ENCODE measurements around the gene EPHB1.

Gene EPHB1

GRCh38 chr3:135055449-135055848 is 260.4 kb downstream of the EPHB1 start:
- Histone ChIP-seq H3K9me3 (replicated peaks in 1 of 2; ENCODE audit: control insufficient read depth in 2 of 2, insufficient read depth in 1 of 2, low read depth in 1 of 2, low read length in 2 of 2) (no peaks in the 10 kb centered on the region), H3K4me2 (ENCODE audit: insufficient read depth, low read length, poor library complexity, severe bottlenecking) (no peak overlapping the region), H2BK120ac (ENCODE audit: low read depth, low read length) (no peak overlapping the region), H3K9ac (ENCODE audit: low read depth, low read length, poor library complexity) (no peak overlapping the region), H3K23ac (ENCODE audit: low read depth, low read length, poor library complexity) (no peak overlapping the region), H2BK12ac (ENCODE audit: low read length) (no peak overlapping the region), H2AK5ac (ENCODE audit: low read depth, low read length) (no peak overlapping the region), H2BK15ac (ENCODE audit: low read length) (no peak overlapping the region), H3K79me1 (ENCODE audit: low read depth, low read length) (no peaks in the 10 kb centered on the region), H4K8ac (ENCODE audit: low read depth, low read length) (no peak overlapping the region), H3K14ac (ENCODE audit: low read length) (no peak overlapping the region), H3K4ac (ENCODE audit: low read length) (no peak overlapping the region), H3K27me3 (ENCODE audit: control insufficient read depth in 3 of 3, insufficient read depth in 3 of 3, low read depth in 1 of 3, low read length in 3 of 3) (no peaks in the 10 kb centered on the region), H3K18ac (ENCODE audit: low read length) (no peak overlapping the region), H4K91ac (ENCODE audit: low read depth, low read length, poor library complexity) (no peak overlapping the region), H3K27ac (replicated peaks; ENCODE audit: low read length) (no peak overlapping the region), H3K36me3 (replicated peaks in 1 of 2; ENCODE audit: control insufficient read depth in 2 of 2, insufficient read depth in 2 of 2, low read length in 2 of 2) (no peaks in the 10 kb centered on the region), H2AFZ (ENCODE audit: low read length) (no peak overlapping the region), H3K4me1 (ENCODE audit: control insufficient read depth in 2 of 2, insufficient read depth in 1 of 2, low read depth in 1 of 2, low read length in 2 of 2) (no peaks in the 10 kb centered on the region), H2BK5ac (ENCODE audit: low read length) (no peak overlapping the region), H3K4me3 (ENCODE audit: low read length in 2 of 2) (no peak overlapping the region)
- DNase-seq (ENCODE audit: low spot score): no peak
- WGBS, 2 donors (ENCODE audit: extremely low coverage in 2 of 2, insufficient read length in 2 of 2, insufficient replicate concordance in 1 of 2): no CpG with 5 or more reads among the region's 5 CpGs

- no peak overlapping the region for H2BK15ac ChIP-seq (ENCODE audit: low read length)
- H3K4me3 ChIP-seq (ENCODE audit: low read length in 2 of 2): no peak overlapping the region
- no peak overlapping the region for H2BK12ac ChIP-seq (ENCODE audit: low read length)
- H3K9ac ChIP-seq (ENCODE audit: low read depth, low read length, poor library complexity): no peak overlapping the region
- no peak overlapping the region for H3K27ac ChIP-seq (replicated peaks; ENCODE audit: low read length)
- H3K79me1 ChIP-seq (ENCODE audit: low read depth, low read length): no peaks in the 10 kb centered on the region
- H4K8ac ChIP-seq (ENCODE audit: low read depth, low read length): no peak overlapping the region
- no CpG with 5 or more reads among the region's 7 CpGs for WGBS, 2 donors (ENCODE audit: extremely low coverage in 2 of 2, insufficient read length in 2 of 2, insufficient replicate concordance in 1 of 2)
- DNase-seq (ENCODE audit: low spot score): no peak
- H3K18ac ChIP-seq (ENCODE audit: low read length): peak overlapping the region; percentile 5
- no peak overlapping the region for H2AFZ ChIP-seq (ENCODE audit: low read length)
- no peak overlapping the region for H2AK5ac ChIP-seq (ENCODE audit: low read depth, low read length)
- no peak overlapping the region for H2BK120ac ChIP-seq (ENCODE audit: low read depth, low read length)
- no peak overlapping the region for H3K4ac ChIP-seq (ENCODE audit: low read length)
- no peaks in the 10 kb centered on the region for H3K9me3 ChIP-seq (replicated peaks in 1 of 2; ENCODE audit: control insufficient read depth in 2 of 2, insufficient read depth in 1 of 2, low read depth in 1 of 2, low read length in 2 of 2)
- H2BK5ac ChIP-seq (ENCODE audit: low read length): no peak overlapping the region
- H3K23ac ChIP-seq (ENCODE audit: low read depth, low read length, poor library complexity): no peak overlapping the region
- H3K36me3 ChIP-seq (replicated peaks in 1 of 2; ENCODE audit: control insufficient read depth in 2 of 2, insufficient read depth in 2 of 2, low read length in 2 of 2): no peaks in the 10 kb centered on the region
- H3K27me3 ChIP-seq (ENCODE audit: control insufficient read depth in 3 of 3, insufficient read depth in 3 of 3, low read depth in 1 of 3, low read length in 3 of 3): no peaks in the 10 kb centered on the region
- H3K4me2 ChIP-seq (ENCODE audit: insufficient read depth, low read length, poor library complexity, severe bottlenecking): no peak overlapping the region
- H3K4me1 ChIP-seq (ENCODE audit: control insufficient read depth in 2 of 2, insufficient read depth in 1 of 2, low read depth in 1 of 2, low read length in 2 of 2): no peaks in the 10 kb centered on the region
- H4K91ac ChIP-seq (ENCODE audit: low read depth, low read length, poor library complexity): no peak overlapping the region
- no peak overlapping the region for H3K14ac ChIP-seq (ENCODE audit: low read length)
Measured at GRCh38 chr3:135056084-135056730, 261.1 kb downstream of the EPHB1 start.

GRCh38 chr3:135056733-135057310 is 261.8 kb downstream of the EPHB1 start:
- H3K9me3 ChIP-seq (replicated peaks in 1 of 2; ENCODE audit: control insufficient read depth in 2 of 2, insufficient read depth in 1 of 2, low read depth in 1 of 2, low read length in 2 of 2): no peaks in the 10 kb centered on the region
- H3K14ac ChIP-seq (ENCODE audit: low read length): no peak overlapping the region
- no peaks in the 10 kb centered on the region for H3K36me3 ChIP-seq (replicated peaks in 1 of 2; ENCODE audit: control insufficient read depth in 2 of 2, insufficient read depth in 2 of 2, low read length in 2 of 2)
- H2BK5ac ChIP-seq (ENCODE audit: low read length): no peak overlapping the region
- H3K4me3 ChIP-seq (ENCODE audit: low read length in 2 of 2): no peak overlapping the region
- H2AFZ ChIP-seq (ENCODE audit: low read length): no peak overlapping the region
- H3K4ac ChIP-seq (ENCODE audit: low read length): no peak overlapping the region
- H3K4me1 ChIP-seq (ENCODE audit: control insufficient read depth in 2 of 2, insufficient read depth in 1 of 2, low read depth in 1 of 2, low read length in 2 of 2): no peaks in the 10 kb centered on the region
- H3K27ac ChIP-seq (replicated peaks; ENCODE audit: low read length): no peak overlapping the region
- no peak overlapping the region for H3K9ac ChIP-seq (ENCODE audit: low read depth, low read length, poor library complexity)
- no peak overlapping the region for H4K8ac ChIP-seq (ENCODE audit: low read depth, low read length)
- WGBS, 2 donors (ENCODE audit: extremely low coverage in 2 of 2, insufficient read length in 2 of 2, insufficient replicate concordance in 1 of 2): no CpG with 5 or more reads among the region's 6 CpGs
- H3K4me2 ChIP-seq (ENCODE audit: insufficient read depth, low read length, poor library complexity, severe bottlenecking): no peak overlapping the region
- no peak overlapping the region for H2BK120ac ChIP-seq (ENCODE audit: low read depth, low read length)
- no peaks in the 10 kb centered on the region for H3K27me3 ChIP-seq (ENCODE audit: control insufficient read depth in 3 of 3, insufficient read depth in 3 of 3, low read depth in 1 of 3, low read length in 3 of 3)
- H3K18ac ChIP-seq (ENCODE audit: low read length): no peak overlapping the region
- H2BK15ac ChIP-seq (ENCODE audit: low read length): no peak overlapping the region
- H3K23ac ChIP-seq (ENCODE audit: low read depth, low read length, poor library complexity): no peak overlapping the region
- H4K91ac ChIP-seq (ENCODE audit: low read depth, low read length, poor library complexity): no peak overlapping the region
- no peak overlapping the region for H2AK5ac ChIP-seq (ENCODE audit: low read depth, low read length)
- no peak overlapping the region for H2BK12ac ChIP-seq (ENCODE audit: low read length)
- no peak for DNase-seq (ENCODE audit: low spot score)
- H3K79me1 ChIP-seq (ENCODE audit: low read depth, low read length): no peaks in the 10 kb centered on the region

- no peak overlapping the region for H2BK120ac ChIP-seq (ENCODE audit: low read depth, low read length)
- H4K91ac ChIP-seq (ENCODE audit: low read depth, low read length, poor library complexity): no peak overlapping the region
- H2AK5ac ChIP-seq (ENCODE audit: low read depth, low read length): no peak overlapping the region
- H3K9me3 ChIP-seq (replicated peaks in 1 of 2; ENCODE audit: control insufficient read depth in 2 of 2, insufficient read depth in 1 of 2, low read depth in 1 of 2, low read length in 2 of 2): no peaks in the 10 kb centered on the region
- no peak for DNase-seq (ENCODE audit: low spot score)
- no peak overlapping the region for H4K8ac ChIP-seq (ENCODE audit: low read depth, low read length)
- no peak overlapping the region for H2AFZ ChIP-seq (ENCODE audit: low read length)
- no peaks in the 10 kb centered on the region for H3K79me1 ChIP-seq (ENCODE audit: low read depth, low read length)
- no peak overlapping the region for H3K23ac ChIP-seq (ENCODE audit: low read depth, low read length, poor library complexity)
- no CpG with 5 or more reads among the region's 5 CpGs for WGBS, 2 donors (ENCODE audit: extremely low coverage in 2 of 2, insufficient read length in 2 of 2, insufficient replicate concordance in 1 of 2)
- no peaks in the 10 kb centered on the region for H3K27me3 ChIP-seq (ENCODE audit: control insufficient read depth in 3 of 3, insufficient read depth in 3 of 3, low read depth in 1 of 3, low read length in 3 of 3)
- no peak overlapping the region for H2BK15ac ChIP-seq (ENCODE audit: low read length)
- H3K14ac ChIP-seq (ENCODE audit: low read length): no peak overlapping the region
- no peak overlapping the region for H3K9ac ChIP-seq (ENCODE audit: low read depth, low read length, poor library complexity)
- H3K4me3 ChIP-seq (ENCODE audit: low read length in 2 of 2): no peak overlapping the region
- no peak overlapping the region for H2BK12ac ChIP-seq (ENCODE audit: low read length)
- H3K27ac ChIP-seq (replicated peaks; ENCODE audit: low read length): no peak overlapping the region
- H3K4me1 ChIP-seq (ENCODE audit: control insufficient read depth in 2 of 2, insufficient read depth in 1 of 2, low read depth in 1 of 2, low read length in 2 of 2): no peaks in the 10 kb centered on the region
- H3K4me2 ChIP-seq (ENCODE audit: insufficient read depth, low read length, poor library complexity, severe bottlenecking): no peak overlapping the region
- no peak overlapping the region for H2BK5ac ChIP-seq (ENCODE audit: low read length)
- H3K18ac ChIP-seq (ENCODE audit: low read length): peak overlapping the region; percentile 11
- H3K4ac ChIP-seq (ENCODE audit: low read length): peak overlapping the region; percentile 3
- no peaks in the 10 kb centered on the region for H3K36me3 ChIP-seq (replicated peaks in 1 of 2; ENCODE audit: control insufficient read depth in 2 of 2, insufficient read depth in 2 of 2, low read length in 2 of 2)
Measured at GRCh38 chr3:135057996-135058395, 262.9 kb downstream of the EPHB1 start.
